ENCODE measurements around the gene APOC4. TPM values are rescaled to one million over a fixed set of nuclear protein-coding genes. Genes with fewer than 3 reads are reported as not detected.

The APOC4 gene
- total RNA-seq, 1 experiment from 2014 or later, result not detected

GRCh38 chr19:44990459-44990858, 48.4 kb downstream of the APOC4 start (continued):
- TF ChIP-seq PRDM15 (CRISPR knock-in tag; IDR thresholded peaks at IDR 0.05) (no peak), E2F5 (CRISPR knock-in tag; IDR thresholded peaks at IDR 0.05) (no peak), ERG (CRISPR knock-in tag; IDR thresholded peaks at IDR 0.05) (no peak), FOXK1 (CRISPR knock-in tag; IDR thresholded peaks at IDR 0.05) (no peak), AFF4 (CRISPR knock-in tag; IDR thresholded peaks at IDR 0.05; ENCODE audit: borderline replicate concordance) (no peak), ZNF263 (CRISPR knock-in tag; IDR thresholded peaks at IDR 0.05; ENCODE audit: low read depth) (no peak), EMX1 (CRISPR knock-in tag; IDR thresholded peaks at IDR 0.05) (no peak), ZNF138 (CRISPR knock-in tag; conservative IDR thresholded peaks at IDR 0.05) (no peak), ZNF317 (CRISPR knock-in tag; IDR thresholded peaks at IDR 0.05; ENCODE audit: borderline replicate concordance, low read depth) (no peak), FOXP4 (CRISPR knock-in tag; IDR thresholded peaks at IDR 0.05) (no peak), RORB (CRISPR knock-in tag; IDR thresholded peaks at IDR 0.05) (no peak), ESRRA (CRISPR knock-in tag; IDR thresholded peaks at IDR 0.05; ENCODE audit: borderline replicate concordance) (no peak), GABPB1 (CRISPR knock-in tag; IDR thresholded peaks at IDR 0.05) (no peak)
- TF ChIP-seq, protein P1, sequence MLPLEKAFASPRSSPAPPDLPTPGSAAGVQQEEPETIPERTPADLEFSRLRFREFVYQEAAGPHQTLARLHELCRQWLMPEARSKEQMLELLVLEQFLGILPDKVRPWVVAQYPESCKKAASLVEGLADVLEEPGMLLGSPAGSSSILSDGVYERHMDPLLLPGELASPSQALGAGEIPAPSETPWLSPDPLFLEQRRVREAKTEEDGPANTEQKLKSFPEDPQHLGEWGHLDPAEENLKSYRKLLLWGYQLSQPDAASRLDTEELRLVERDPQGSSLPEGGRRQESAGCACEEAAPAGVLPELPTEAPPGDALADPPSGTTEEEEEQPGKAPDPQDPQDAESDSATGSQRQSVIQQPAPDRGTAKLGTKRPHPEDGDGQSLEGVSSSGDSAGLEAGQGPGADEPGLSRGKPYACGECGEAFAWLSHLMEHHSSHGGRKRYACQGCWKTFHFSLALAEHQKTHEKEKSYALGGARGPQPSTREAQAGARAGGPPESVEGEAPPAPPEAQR (CRISPR knock-in tag; IDR thresholded peaks at IDR 0.05), result no peak
- TF ChIP-seq, protein P2, sequence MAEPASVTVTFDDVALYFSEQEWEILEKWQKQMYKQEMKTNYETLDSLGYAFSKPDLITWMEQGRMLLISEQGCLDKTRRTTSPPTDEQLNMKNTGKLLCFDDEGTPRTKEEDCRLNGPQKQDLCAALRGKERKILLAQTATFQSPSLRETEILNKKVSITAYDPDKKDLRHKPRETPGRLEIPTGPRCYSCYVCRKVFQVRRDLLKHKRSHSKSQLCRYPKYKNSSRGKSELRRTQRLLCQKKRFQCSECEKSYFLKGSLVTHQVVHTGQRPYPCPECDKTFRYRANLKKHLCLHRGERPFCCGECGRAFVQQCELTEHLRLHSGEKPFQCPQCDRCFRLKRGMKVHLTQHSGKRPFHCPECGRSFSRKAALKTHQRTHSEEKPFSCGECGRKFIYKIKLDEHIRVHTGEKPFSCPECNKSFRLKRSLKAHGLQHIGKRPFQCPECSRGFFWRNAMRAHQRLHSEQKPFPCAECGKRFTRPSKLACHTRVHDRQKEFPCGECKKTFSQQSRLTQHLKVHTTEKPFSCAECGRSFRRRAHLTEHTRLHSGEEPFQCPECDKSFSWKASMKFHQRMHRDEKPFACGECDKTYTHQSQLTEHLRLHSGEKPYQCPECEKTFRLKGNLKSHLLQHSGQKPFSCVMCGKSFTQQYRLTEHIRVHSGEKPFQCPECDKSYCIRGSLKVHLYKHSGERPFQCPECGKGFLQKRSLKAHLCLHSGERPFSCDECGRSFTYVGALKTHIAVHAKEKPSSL (CRISPR knock-in tag; conservative IDR thresholded peaks at IDR 0.05), result no peak
